GM20431 (cell line): ENCODE results near the gene MECP2.

Experiments
- in situ Hi-C: fragments of 300-500 bp; cut with MseI, MboI; formaldehyde crosslinking; loops from one replicate; pipeline ENCODE4 v1.15.0; 2020; ENCODE audit warnings: low sequenced_read_pairs; ENCODE audit not compliant: unreplicated experiment

The MECP2 gene

GRCh38 chrX:154068560-154068959, 29.0 kb downstream of the MECP2 start:
- in situ Hi-C loops: no loop called here

- in situ Hi-C loops: no loop called here
Observed at GRCh38 chrX:154064637-154065435, 32.7 kb downstream of the MECP2 start.

GRCh38 chrX:154063234-154063633, 34.3 kb downstream of the MECP2 start:
- in situ Hi-C loops: no loop called here

- in situ Hi-C loops: no loop called here
Observed at GRCh38 chrX:154061801-154062200, 35.7 kb downstream of the MECP2 start.

GRCh38 chrX:154059729-154060245, 37.7 kb downstream of the MECP2 start:
- in situ Hi-C loops: no loop called here

- in situ Hi-C loops: no loop called here
Observed at GRCh38 chrX:154059231-154059630, 38.3 kb downstream of the MECP2 start.

- in situ Hi-C loops: no loop called here
Observed at GRCh38 chrX:154058214-154058997, 39.1 kb downstream of the MECP2 start.

GRCh38 chrX:154057791-154058190, 39.7 kb downstream of the MECP2 start:
- in situ Hi-C loops: no loop called here

GRCh38 chrX:154056770-154057241, 40.7 kb downstream of the MECP2 start:
- in situ Hi-C loops: no loop called here

GRCh38 chrX:154051201-154051810, 46.2 kb downstream of the MECP2 start:
- in situ Hi-C loops: no loop called here

- in situ Hi-C loops: no loop called here
Observed at GRCh38 chrX:154050113-154050495, 47.4 kb downstream of the MECP2 start.

- in situ Hi-C loops: no loop called here
Observed at GRCh38 chrX:154049209-154050112, 48.1 kb downstream of the MECP2 start.

GRCh38 chrX:154048398-154048797, 49.1 kb downstream of the MECP2 start:
- in situ Hi-C loops: no loop called here

- in situ Hi-C loops: no loop called here
Observed at GRCh38 chrX:154046940-154047610, 50.4 kb downstream of the MECP2 start.

GRCh38 chrX:154046031-154046781, 51.3 kb downstream of the MECP2 start:
- in situ Hi-C loops: no loop called here

- in situ Hi-C loops: no loop called here
Observed at GRCh38 chrX:154044091-154044490, 53.4 kb downstream of the MECP2 start.

- in situ Hi-C loops: no loop called here
Observed at GRCh38 chrX:154043003-154043763, 54.3 kb downstream of the MECP2 start.

GRCh38 chrX:154040863-154041262, 56.7 kb downstream of the MECP2 start:
- in situ Hi-C loops: no loop called here
